Lower leg skin (tissue), 4 donors: Measurements from ENCODE around the gene JMJD1C. TPM values are rescaled to one million over a fixed set of nuclear protein-coding genes. Genes with fewer than 3 reads are reported as not detected.
"Not testable (repeated sequence)": the region's sequence is repeated elsewhere in the genome, so short reads cannot be mapped to it uniquely, and the experiment has no call there.

ENCODE experiments used
- DNase-seq, 2 donors: peaks; one replicate each; pipeline ENCODE4 v3.0.0-alpha.2; 2019; ENCODE audit warnings: low spot score in 2 of 2
- H3K4me3 ChIP-seq: fragments of 200-600 bp; sonication (generic); 2 replicates; pipeline ENCODE4 v1.5.1; 2017; ENCODE audit warnings: mild to moderate bottlenecking, low read depth; ENCODE audit not compliant: poor library complexity, severe bottlenecking
- POLR2A ChIP-seq, 2 donors: fragments of 450-650 bp; IDR thresholded peaks; one replicate each; pipeline ENCODE4 v1.6.1; 2016 to 2017; ENCODE audit warnings: antibody characterized with exemption in 2 of 2, mild to moderate bottlenecking in 1 of 2, moderate library complexity in 1 of 2
- WGBS, 2 donors: methylation state at CpG; one replicate each; pipeline ENCODE4 v1.1.5; 2018; 5-methylcytosine and 5-hydroxymethylcytosine counted together
- intact Hi-C: fragments of 100-400 bp; cut with DNase I; formaldehyde crosslinking; loops from one replicate; pipeline ENCODE4 v1.15.0; 2023; ENCODE audit warnings: low total_unique reads
- total RNA-seq, 4 donors: library from RNA; depleted of rRNA; stranded (reverse); fragments of >200 nt; gene quantifications; one replicate each; pipeline ENCODE4 v1.1.0, GENCODE V29; 2016
- TF ChIP-seq, protein P1 (sequence below), 3 donors: fragments of 450-650 bp; IDR thresholded peaks; one replicate each; pipeline ENCODE4 v1.5.1; 2016; ENCODE audit warnings: antibody characterized with exemption in 3 of 3, mild to moderate bottlenecking in 3 of 3, moderate library complexity in 2 of 3

JMJD1C gene
- total RNA-seq, 4 donors from 2014 or later = 82.0 to 92.5 (median 84.9) TPM

DNA sequence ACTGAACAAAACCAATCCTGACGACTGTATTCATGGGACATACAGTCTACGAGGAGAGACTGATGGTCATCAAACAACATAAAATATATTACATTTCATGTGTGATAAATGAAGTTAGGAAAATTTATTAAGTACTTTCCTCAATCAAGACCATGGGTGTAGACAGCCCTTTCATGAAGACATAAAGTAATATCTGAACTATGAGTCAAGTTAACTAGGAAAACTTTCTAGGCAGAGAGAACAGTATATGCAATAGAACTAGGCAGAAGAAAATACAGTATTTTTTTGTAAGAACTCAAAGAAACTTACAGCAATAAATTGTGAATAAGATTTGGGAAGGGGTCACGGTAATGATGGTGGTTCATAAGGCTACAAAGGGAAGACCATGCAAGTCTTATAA lies 112.8 kb downstream of the JMJD1C start:
- intact Hi-C loops = no loop called here
- no peak overlapping the region for H3K4me3 ChIP-seq
- DNase-seq = no peak
- WGBS, 2 donors = 95 to 98% methylated on average over 3 of the region's 3 CpGs
- no peak for TF ChIP-seq POLR2A (IDR thresholded peaks at IDR 0.05)
- TF ChIP-seq, protein P1, sequence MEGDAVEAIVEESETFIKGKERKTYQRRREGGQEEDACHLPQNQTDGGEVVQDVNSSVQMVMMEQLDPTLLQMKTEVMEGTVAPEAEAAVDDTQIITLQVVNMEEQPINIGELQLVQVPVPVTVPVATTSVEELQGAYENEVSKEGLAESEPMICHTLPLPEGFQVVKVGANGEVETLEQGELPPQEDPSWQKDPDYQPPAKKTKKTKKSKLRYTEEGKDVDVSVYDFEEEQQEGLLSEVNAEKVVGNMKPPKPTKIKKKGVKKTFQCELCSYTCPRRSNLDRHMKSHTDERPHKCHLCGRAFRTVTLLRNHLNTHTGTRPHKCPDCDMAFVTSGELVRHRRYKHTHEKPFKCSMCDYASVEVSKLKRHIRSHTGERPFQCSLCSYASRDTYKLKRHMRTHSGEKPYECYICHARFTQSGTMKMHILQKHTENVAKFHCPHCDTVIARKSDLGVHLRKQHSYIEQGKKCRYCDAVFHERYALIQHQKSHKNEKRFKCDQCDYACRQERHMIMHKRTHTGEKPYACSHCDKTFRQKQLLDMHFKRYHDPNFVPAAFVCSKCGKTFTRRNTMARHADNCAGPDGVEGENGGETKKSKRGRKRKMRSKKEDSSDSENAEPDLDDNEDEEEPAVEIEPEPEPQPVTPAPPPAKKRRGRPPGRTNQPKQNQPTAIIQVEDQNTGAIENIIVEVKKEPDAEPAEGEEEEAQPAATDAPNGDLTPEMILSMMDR (IDR thresholded peaks at IDR 0.05) = no peak

DNA sequence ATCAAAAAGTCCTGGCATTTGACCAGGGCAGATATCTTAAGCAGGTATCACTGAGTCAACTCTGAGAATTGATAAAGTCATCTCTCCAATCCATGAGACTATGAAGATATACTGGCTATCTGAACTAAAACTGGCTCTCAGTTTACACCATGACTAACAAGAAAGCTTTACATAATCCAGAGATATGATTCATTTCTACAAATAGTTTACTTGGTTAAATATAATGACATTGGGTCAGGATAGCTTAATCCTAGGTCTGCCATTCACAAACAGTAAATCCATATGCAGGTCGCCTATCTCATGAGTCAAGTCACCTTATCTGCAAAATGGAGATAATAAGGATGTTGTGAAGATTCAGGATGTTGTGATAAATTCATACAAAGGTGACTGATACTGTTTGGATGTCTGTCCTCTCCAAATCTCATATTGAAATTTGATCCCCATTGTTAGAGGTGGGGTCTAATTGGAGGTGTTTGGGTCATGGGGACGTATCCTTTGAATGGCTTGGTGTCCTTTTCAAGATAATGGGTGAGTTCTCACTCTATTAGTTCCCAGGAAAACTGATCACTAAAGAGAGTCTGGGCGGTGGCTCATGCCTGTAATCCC lies 117.4 kb downstream of the JMJD1C start:
- 91 to 96% methylated on average over 3 of the region's 3 CpGs for WGBS, 2 donors
- no peak for DNase-seq
- no peak overlapping the region for H3K4me3 ChIP-seq
- intact Hi-C loops = no loop called here
- TF ChIP-seq POLR2A (IDR thresholded peaks at IDR 0.05) = no peak
- TF ChIP-seq, protein P1 (IDR thresholded peaks at IDR 0.05) = no peak

DNA sequence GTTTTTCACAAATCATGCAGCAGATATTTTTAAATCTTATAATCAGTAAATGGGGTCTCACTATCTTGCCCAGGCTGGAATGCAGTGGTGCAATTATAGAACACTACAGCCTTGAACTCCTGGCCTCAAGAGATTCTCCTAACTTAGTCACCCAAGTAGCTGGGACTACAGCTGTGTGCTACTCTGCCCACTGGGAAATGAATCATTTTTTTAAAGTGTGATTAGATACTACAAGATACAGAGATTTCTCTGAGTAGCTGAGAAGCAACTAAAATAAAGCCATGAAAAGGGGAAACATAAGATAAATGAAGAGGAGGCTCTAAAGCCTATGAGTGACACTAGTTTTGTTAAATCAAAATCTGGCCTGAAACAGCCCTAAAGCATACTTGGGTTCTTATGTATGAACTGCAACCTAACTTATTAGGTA lies 119.7 kb downstream of the JMJD1C start:
- no peak for TF ChIP-seq POLR2A (IDR thresholded peaks at IDR 0.05)
- TF ChIP-seq, protein P1 (IDR thresholded peaks at IDR 0.05) = no peak
- no peak for DNase-seq
- intact Hi-C loops = no loop called here
- H3K4me3 ChIP-seq = no peak overlapping the region

DNA sequence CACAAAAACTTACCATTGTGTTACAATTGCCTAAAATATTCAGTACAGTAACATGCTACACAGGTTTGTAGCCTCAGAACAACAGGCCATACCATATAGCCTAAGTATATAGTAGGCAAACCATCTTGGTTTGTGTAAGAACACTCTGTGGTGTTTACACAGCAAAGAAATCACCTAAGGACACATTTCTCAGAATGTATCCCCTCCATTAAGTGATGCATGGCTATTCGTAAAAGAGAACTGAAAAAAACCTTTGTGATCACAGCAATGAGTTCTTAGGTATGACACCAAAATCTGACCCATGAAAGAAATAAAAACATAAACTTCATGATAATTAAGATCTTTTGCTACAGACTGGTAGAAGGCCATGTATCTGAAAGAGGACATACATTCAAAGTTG lies 121.5 kb downstream of the JMJD1C start:
- WGBS, 2 donors = 95 to 96% methylated on average over 1 of the region's 1 CpG
- no peak for DNase-seq
- intact Hi-C loops = no loop called here
- TF ChIP-seq POLR2A (IDR thresholded peaks at IDR 0.05) = no peak
- TF ChIP-seq, protein P1 (IDR thresholded peaks at IDR 0.05) = no peak
- no peak overlapping the region for H3K4me3 ChIP-seq

DNA sequence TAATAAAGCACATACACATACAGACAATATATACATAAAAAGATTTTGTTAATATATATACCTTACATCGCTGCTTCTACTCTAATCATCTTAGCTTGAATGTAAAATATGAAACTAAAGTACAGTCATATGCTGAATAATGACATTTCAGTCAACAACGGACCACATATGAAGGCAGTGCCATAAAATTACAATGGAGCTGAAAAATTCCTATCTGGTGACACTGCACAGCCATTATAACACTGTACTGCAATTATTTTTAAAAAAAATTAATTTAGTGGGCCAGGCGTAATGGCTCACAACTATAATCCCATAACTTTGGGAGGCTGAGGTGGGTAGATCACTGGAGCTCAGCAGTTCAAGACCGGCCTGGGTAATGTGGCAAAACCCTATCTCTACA lies 122.3 kb downstream of the JMJD1C start:
- H3K4me3 ChIP-seq = no peak overlapping the region
- WGBS, 2 donors = 88 to 92% methylated on average over 4 of the region's 4 CpGs
- TF ChIP-seq POLR2A (IDR thresholded peaks at IDR 0.05) = no peak
- TF ChIP-seq, protein P1 (IDR thresholded peaks at IDR 0.05) = no peak
- intact Hi-C loops = no loop called here
- no peak for DNase-seq

DNA sequence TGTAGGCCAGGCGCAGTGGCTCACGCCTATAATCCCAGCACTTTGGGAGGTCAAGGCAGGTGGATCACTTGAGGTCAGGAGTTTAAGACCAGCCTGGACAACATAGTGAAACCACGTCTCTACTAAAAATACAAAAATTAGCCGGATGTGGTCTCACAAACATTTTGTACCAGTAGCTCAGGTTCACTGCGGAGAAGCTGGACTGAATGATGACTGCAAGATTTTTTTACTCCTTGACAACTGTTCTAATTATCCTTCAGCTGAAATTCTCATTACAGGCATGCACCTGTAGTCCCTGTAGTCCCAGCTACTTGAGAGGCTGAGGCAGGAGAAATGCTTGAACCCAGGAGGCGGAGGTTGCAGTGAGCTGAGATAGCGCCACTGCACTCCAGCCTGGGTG lies 126.1 kb downstream of the JMJD1C start:
- intact Hi-C loops, H3K4me3 ChIP-seq, DNase-seq: not testable (repeated sequence)
- WGBS, 2 donors = 98% methylated on average over 7 of the region's 7 CpGs
